NCI-H2196 (cell line): Measurements from ENCODE around the gene FRAT2.

ENCODE experiments used
- DNase-seq: peaks from one replicate; lab custom pipeline; 2025; ENCODE audit not compliant: unreplicated experiment; lab: John Stamatoyannopoulos, UW

The FRAT2 gene

GRCh38 chr10:97327348-97328294 is 6.9 kb downstream of the FRAT2 start:
- DNase-seq = peak; percentile 23

GRCh38 chr10:97325754-97326153 is 8.8 kb downstream of the FRAT2 start:
- DNase-seq = no peak

- no peak for DNase-seq
Measured at GRCh38 chr10:97323501-97323900, 11.0 kb downstream of the FRAT2 start.

GRCh38 chr10:97321804-97322190 is 12.7 kb downstream of the FRAT2 start:
- DNase-seq = no peak

- DNase-seq = no peak
Measured at GRCh38 chr10:97321032-97321803, 13.3 kb downstream of the FRAT2 start.

- DNase-seq = no peak
Measured at GRCh38 chr10:97320480-97321031, 14.0 kb downstream of the FRAT2 start.

GRCh38 chr10:97319671-97320479 is 14.7 kb downstream of the FRAT2 start:
- no peak for DNase-seq

- peak; percentile 50 for DNase-seq
Measured at GRCh38 chr10:97318772-97319651, 15.5 kb downstream of the FRAT2 start, which contains the start of gene FRAT1. FRAT1 (plus strand) TSS chr10:97319271; CDS start chr10:97319454, 183 bp downstream.

- no peak for DNase-seq
Measured at GRCh38 chr10:97314671-97315070, 19.9 kb downstream of the FRAT2 start.

GRCh38 chr10:97312897-97313296 is 21.6 kb downstream of the FRAT2 start:
- DNase-seq = no peak

GRCh38 chr10:97311111-97311626 is 23.4 kb downstream of the FRAT2 start:
- no peak for DNase-seq

GRCh38 chr10:97307866-97308780 is 26.4 kb downstream of the FRAT2 start:
- DNase-seq = no peak

- no peak for DNase-seq
Measured at GRCh38 chr10:97307441-97307840, 27.1 kb downstream of the FRAT2 start.

- no peak for DNase-seq
Measured at GRCh38 chr10:97302088-97302791, 32.3 kb downstream of the FRAT2 start.

- no peak for DNase-seq
Measured at GRCh38 chr10:97300980-97301379, 33.5 kb downstream of the FRAT2 start.

GRCh38 chr10:97298223-97298571 is 36.3 kb downstream of the FRAT2 start:
- no peak for DNase-seq

- DNase-seq = no peak
Measured at GRCh38 chr10:97297556-97298222, 36.8 kb downstream of the FRAT2 start.

- DNase-seq = no peak
Measured at GRCh38 chr10:97292862-97293198, 41.7 kb downstream of the FRAT2 start.
